ENCODE results near the gene CAAP1.

Gene CAAP1, protein sequence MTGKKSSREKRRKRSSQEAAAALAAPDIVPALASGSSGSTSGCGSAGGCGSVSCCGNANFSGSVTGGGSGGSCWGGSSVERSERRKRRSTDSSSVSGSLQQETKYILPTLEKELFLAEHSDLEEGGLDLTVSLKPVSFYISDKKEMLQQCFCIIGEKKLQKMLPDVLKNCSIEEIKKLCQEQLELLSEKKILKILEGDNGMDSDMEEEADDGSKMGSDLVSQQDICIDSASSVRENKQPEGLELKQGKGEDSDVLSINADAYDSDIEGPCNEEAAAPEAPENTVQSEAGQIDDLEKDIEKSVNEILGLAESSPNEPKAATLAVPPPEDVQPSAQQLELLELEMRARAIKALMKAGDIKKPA

DNA sequence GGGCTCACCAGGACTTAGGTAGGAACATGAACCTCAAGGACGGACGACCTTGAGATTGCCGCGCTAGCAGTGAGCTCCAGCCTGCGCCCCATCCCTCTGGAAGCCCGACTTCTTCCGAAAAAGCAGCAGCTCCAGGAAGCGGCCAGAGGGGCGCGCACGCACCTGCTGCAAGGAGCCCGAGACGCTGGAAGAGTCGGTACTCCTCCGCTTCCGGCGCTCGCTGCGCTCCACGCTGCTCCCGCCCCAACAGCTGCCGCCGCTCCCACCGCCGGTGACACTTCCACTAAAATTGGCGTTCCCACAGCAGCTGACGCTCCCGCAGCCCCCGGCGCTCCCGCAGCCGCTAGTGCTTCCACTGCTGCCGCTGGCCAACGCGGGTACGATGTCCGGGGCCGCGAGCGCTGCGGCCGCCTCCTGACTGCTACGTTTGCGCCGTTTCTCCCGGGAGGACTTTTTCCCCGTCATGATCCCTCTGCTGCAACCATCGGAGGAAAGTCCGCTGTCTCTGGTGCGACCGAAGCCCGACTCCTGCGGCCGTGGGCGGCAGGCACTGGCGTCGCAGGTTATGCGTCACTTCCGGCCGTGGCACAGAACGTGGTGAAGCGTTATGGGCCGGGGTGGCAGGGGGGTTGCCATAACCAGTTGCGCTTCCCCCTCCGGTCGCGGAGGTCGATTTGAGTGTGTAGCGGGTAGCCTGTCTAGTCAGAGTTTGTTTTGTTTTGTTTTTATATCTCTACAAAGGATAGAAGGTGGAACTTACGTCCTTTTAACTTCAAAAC lies at the start of gene CAAP1:
TSS of gene CAAP1 (minus strand) at position 552 of the 779 bp plus-strand sequence. CDS start at position 465, 87 bp downstream.
- DNase-seq (ENCODE audit: low read depth, low spot score) = peak; percentile 93
- TF ChIP-seq, protein P1, sequence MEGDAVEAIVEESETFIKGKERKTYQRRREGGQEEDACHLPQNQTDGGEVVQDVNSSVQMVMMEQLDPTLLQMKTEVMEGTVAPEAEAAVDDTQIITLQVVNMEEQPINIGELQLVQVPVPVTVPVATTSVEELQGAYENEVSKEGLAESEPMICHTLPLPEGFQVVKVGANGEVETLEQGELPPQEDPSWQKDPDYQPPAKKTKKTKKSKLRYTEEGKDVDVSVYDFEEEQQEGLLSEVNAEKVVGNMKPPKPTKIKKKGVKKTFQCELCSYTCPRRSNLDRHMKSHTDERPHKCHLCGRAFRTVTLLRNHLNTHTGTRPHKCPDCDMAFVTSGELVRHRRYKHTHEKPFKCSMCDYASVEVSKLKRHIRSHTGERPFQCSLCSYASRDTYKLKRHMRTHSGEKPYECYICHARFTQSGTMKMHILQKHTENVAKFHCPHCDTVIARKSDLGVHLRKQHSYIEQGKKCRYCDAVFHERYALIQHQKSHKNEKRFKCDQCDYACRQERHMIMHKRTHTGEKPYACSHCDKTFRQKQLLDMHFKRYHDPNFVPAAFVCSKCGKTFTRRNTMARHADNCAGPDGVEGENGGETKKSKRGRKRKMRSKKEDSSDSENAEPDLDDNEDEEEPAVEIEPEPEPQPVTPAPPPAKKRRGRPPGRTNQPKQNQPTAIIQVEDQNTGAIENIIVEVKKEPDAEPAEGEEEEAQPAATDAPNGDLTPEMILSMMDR (IDR thresholded peaks at IDR 0.05; ENCODE audit: low read depth, low read length) = peak; percentile 44
- peak within 1 kb of the TSS; percentile 95 for H3K4me3 ChIP-seq (ENCODE audit: low read depth, low read length)
- in situ Hi-C loops (cut with HindIII; ENCODE audit: low sequenced_read_pairs) = no loop called here

DNA sequence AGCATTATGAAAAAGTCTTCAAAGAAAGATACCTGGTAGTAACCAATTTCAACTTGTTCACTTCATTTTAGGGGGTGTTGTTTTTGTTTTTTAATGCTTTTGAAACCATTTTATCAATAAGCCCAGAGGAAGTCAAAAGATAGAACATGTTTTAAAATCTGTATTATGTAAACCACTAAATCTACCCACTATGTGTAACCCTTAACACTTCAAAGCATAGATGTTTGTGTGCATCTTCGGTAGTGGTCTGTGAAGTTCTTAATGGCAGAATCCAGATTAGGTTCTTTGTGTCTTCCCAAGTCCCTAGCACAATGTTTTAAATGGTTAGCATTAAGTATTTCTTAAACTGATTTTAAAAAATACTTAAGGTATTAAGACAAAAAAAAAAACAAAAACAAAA lies 48.2 kb upstream of the CAAP1 start:
- no peak overlapping the region for H3K4me3 ChIP-seq (ENCODE audit: low read depth, low read length)
- in situ Hi-C loops (cut with HindIII; ENCODE audit: low sequenced_read_pairs) = no loop called here
- no peak for DNase-seq (ENCODE audit: low read depth, low spot score)
- TF ChIP-seq, protein P1 (IDR thresholded peaks at IDR 0.05; ENCODE audit: low read depth, low read length) = no peak

DNA sequence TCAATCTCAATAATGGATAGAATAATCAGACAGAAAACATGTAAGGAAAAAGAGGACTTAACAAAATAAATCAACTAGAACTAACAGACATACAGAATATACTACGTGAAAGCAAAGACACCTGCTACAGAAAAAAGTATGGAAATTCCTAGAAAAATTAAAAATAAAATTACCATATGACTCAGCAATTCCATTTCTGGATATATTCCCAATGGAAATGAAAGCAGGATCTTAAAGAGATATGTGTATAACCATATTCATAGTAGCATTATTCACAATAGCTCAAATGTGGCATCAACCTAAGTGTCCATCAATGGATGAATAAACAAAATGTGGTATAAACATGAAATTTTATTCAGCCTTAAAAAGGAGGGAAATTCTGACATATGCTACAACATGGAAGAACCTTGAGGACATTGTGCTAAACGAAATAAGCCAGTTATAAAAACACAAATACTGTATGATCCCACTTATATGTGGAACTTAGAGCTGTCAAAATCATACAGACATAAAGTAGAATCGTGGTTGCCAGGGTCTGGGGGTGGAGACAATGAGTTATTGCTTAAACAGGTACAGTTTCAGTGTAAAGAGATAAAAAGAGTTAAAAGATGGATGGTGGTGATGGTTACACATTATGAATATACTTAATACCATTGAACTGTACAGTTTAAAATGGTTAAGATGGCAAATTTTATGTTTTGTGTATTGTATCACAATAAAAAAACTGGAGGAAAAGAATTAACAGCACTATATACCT lies 47.5 kb upstream of the CAAP1 start:
- TF ChIP-seq, protein P1 (IDR thresholded peaks at IDR 0.05; ENCODE audit: low read depth, low read length) = no peak
- DNase-seq (ENCODE audit: low read depth, low spot score) = no peak
- in situ Hi-C loops (cut with HindIII; ENCODE audit: low sequenced_read_pairs) = no loop called here
- H3K4me3 ChIP-seq (ENCODE audit: low read depth, low read length) = no peak overlapping the region

DNA sequence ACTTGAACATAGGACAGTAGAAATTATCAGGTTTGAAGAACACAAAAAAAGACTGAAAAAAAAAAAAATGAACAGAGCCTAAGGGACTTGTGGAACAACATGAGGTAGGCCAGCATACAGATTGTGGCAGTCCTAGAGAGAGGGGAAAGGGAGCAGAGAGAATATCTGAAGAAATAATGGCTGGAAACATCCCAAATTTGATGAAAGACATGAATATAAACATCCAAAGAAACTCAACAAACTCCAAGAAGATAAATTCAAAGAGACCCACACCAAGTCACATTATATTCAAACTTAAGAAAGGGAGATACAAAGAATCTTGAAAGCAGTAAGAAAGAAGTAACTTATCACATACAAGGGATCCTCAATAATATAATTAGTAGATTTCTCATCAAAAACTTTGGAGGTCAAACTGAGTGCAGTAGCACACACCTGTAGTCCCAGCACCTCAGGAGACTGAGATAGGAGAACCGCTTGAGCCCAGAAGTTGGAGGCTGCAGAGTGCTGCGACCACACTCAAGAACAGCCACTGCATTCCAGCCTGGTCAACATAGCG lies 45.3 kb upstream of the CAAP1 start:
- no peak overlapping the region for H3K4me3 ChIP-seq (ENCODE audit: low read depth, low read length)
- in situ Hi-C loops (cut with HindIII; ENCODE audit: low sequenced_read_pairs) = no loop called here
- DNase-seq (ENCODE audit: low read depth, low spot score) = no peak
- TF ChIP-seq, protein P1 (IDR thresholded peaks at IDR 0.05; ENCODE audit: low read depth, low read length) = no peak

DNA sequence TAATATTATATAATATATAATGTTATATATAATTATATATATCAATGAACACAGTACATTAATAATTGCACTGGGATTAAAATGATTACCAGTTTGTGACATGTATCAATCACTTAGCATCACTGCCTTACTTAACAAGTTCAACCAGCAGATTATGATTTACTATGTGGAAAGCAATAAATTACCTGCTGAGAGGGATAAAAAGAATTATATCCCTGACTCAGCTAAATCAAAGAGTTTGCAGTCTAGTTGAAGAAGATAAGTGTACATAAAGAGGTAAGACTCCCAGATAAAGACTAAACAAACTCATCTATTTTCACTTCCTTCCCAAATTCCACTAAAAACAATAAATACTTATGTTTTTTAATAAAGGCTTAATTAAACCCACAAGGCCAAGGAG lies 43.2 kb upstream of the CAAP1 start:
- H3K4me3 ChIP-seq (ENCODE audit: low read depth, low read length) = no peak overlapping the region
- TF ChIP-seq, protein P1 (IDR thresholded peaks at IDR 0.05; ENCODE audit: low read depth, low read length) = no peak
- no peak for DNase-seq (ENCODE audit: low read depth, low spot score)
- in situ Hi-C loops (cut with HindIII; ENCODE audit: low sequenced_read_pairs) = no loop called here

DNA sequence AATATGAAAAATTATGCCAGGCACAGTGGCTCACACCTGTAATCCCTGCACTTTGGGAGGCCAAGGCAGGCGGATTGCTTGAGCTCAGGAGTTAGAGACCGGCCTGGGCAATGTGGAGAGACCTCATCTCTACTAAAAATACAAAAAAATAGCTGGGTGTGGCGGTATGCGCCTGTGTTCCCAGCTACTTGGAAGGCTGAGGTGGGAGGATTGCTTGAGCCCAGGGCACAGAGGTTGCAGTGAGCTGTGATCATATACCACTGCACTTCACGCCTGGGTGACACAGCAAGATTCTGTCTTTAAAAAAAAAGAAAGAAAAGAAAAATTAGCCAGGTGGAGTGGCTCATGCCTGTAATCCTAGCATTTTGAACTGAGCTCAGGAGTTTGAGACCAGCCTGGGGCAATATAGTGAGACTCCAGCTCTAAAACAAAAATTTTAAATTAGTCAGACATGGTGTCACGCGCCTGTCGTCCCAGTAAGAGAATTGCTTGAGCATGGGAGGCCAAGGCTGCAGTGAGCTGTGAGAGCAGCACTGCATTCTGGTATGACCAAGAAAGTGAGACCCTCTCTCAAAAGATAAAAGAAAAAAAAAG lies 36.4 kb upstream of the CAAP1 start:
- TF ChIP-seq, protein P1 (IDR thresholded peaks at IDR 0.05; ENCODE audit: low read depth, low read length) = no peak
- H3K4me3 ChIP-seq (ENCODE audit: low read depth, low read length) = no peak overlapping the region
- no peak for DNase-seq (ENCODE audit: low read depth, low spot score)
- in situ Hi-C loops (cut with HindIII; ENCODE audit: low sequenced_read_pairs) = no loop called here
